Measurements from ENCODE around the gene PRPSAP2. TPM values are rescaled to one million over a fixed set of nuclear protein-coding genes. Genes with fewer than 3 reads are reported as not detected.

Gene PRPSAP2
- total and polyA plus RNA-seq, 2 of the 4 experiments (the other 2 are of a cell fraction): 22.9 to 28.1 TPM

DNA sequence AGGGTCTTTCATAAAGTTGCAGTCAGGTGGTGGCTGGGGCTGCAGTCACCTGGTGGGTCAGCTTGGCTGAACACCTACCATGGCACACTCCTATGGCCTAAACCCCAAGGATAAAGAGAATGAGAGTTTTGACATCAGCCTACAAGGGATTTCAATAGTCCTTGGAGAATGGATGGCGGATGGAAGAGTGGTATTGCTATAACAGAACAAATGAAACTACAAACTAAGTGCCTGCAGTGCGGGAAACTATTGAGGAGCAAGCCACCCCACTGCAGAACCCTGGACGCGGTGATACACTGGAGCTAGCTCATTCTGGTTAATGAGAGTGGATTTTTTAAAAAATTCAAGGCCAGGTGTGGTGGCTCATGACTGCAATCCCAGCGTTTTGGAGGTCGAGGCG, 3.0 kb upstream of the PRPSAP2 start:
- H2AK9ac ChIP-seq (replicated peaks; ENCODE audit: low read depth, low read length, poor library complexity): peak overlapping the region; percentile 73
- H2BK5ac ChIP-seq (ENCODE audit: low read depth, low read length, poor library complexity, severe bottlenecking): no peak overlapping the region
- no peak for DNase-seq
- no peak overlapping the region for H3K4me2 ChIP-seq (ENCODE audit: low read depth, low read length)
- H4K20me1 ChIP-seq (ENCODE audit: insufficient read depth, low read length): no peaks in the 10 kb centered on the region
- WGBS, 2 experiments (ENCODE audit: extremely low coverage in 2 of 2, insufficient read length in 1 of 2): no CpG with 5 or more reads among the region's 7 CpGs
- H3K9me3 ChIP-seq (ENCODE audit: control insufficient read depth, insufficient read depth, low read length): no peaks in the 10 kb centered on the region
- H3K56ac ChIP-seq (ENCODE audit: extremely low read depth, insufficient read depth, low read length): no peak overlapping the region
- no peak overlapping the region for H2BK120ac ChIP-seq (ENCODE audit: low read depth, low read length)
- ChIA-PET POLR2A (ENCODE audit: unreplicated experiment) (no interaction called here), CTCF (no interaction called here)
- H3K9me1 ChIP-seq (ENCODE audit: insufficient read depth, low read length): peaks cover 7% of the 10 kb centered on the region; the same call in 1 of the 2 replicates
- no peaks in the 10 kb centered on the region for H3K27me3 ChIP-seq (ENCODE audit: control insufficient read depth, insufficient read depth, low read length)
- no TSS peak for BruUV-seq (replicated peaks)
- no peak overlapping the region for H4K91ac ChIP-seq (ENCODE audit: insufficient read depth, low read depth, low read length)
- no peak overlapping the region for H3K18ac ChIP-seq (ENCODE audit: low read depth, low read length)
- H4K5ac ChIP-seq (ENCODE audit: low read depth, low read length): no peak overlapping the region
- H3K79me1 ChIP-seq (ENCODE audit: low read depth in 1 of 2, low read length in 2 of 2): peaks cover 11 to 41% of the 10 kb centered on the region in 2 experiments
- dilution Hi-C loops (cut with HindIII; ENCODE audit: low sequenced_read_pairs, unreplicated experiment): no loop called here
- H2BK20ac ChIP-seq (ENCODE audit: low read depth, low read length): no peak overlapping the region
- no peak overlapping the region for H3K23ac ChIP-seq (ENCODE audit: low read depth, low read length)
- H3K27ac ChIP-seq (ENCODE audit: insufficient read depth, low read length): no peak overlapping the region
- ATAC-seq (ENCODE audit: low read depth): no peak
- H3K4me3 ChIP-seq (ENCODE audit: insufficient read depth, low read depth, low read length): no peak overlapping the region
- in situ Hi-C loops (cut with MboI; ENCODE audit: low sequenced_read_pairs): no loop called here
- no peak overlapping the region for H2AFZ ChIP-seq (replicated peaks; ENCODE audit: low read length, poor library complexity)
- no peak overlapping the region for H3K14ac ChIP-seq (replicated peaks; ENCODE audit: low read depth, low read length)
- H3K36me3 ChIP-seq (ENCODE audit: control insufficient read depth, insufficient read depth, low read length): no peaks in the 10 kb centered on the region
- H3K4me1 ChIP-seq (ENCODE audit: control insufficient read depth, insufficient read depth, low read length): 0 out of 2 replicates have a peak, but pooled peaks cover 2% of the 10 kb centered on the region
- peak overlapping the region in 1 of 2 experiments; percentile 15; a peak in 1 of 4 replicates for H4K8ac ChIP-seq (ENCODE audit: low read depth in 2 of 2, low read length in 2 of 2)
- no peak overlapping the region; the same call in 1 of the 2 replicates for H2AK5ac ChIP-seq (ENCODE audit: low read depth, low read length)
- H3K9ac ChIP-seq (ENCODE audit: low read depth, low read length): no peak overlapping the region
- intact Hi-C loops (cut with micrococcal nuclease): loop anchor here (5.0 kb wide), 1 partner anchor 82 kb away; no protein-coding TSS in a partner anchor
- no peak for TF ChIP-seq RCOR1 (IDR thresholded peaks at IDR 0.05; ENCODE audit: insufficient replicate concordance, low read length)
- TF ChIP-seq MAZ (IDR thresholded peaks at IDR 0.05; ENCODE audit: borderline replicate concordance, low read depth, low read length): no peak
- no peak for TF ChIP-seq CEBPB (IDR thresholded peaks at IDR 0.05; ENCODE audit: low read depth, low read length)
- TF ChIP-seq, protein P1, sequence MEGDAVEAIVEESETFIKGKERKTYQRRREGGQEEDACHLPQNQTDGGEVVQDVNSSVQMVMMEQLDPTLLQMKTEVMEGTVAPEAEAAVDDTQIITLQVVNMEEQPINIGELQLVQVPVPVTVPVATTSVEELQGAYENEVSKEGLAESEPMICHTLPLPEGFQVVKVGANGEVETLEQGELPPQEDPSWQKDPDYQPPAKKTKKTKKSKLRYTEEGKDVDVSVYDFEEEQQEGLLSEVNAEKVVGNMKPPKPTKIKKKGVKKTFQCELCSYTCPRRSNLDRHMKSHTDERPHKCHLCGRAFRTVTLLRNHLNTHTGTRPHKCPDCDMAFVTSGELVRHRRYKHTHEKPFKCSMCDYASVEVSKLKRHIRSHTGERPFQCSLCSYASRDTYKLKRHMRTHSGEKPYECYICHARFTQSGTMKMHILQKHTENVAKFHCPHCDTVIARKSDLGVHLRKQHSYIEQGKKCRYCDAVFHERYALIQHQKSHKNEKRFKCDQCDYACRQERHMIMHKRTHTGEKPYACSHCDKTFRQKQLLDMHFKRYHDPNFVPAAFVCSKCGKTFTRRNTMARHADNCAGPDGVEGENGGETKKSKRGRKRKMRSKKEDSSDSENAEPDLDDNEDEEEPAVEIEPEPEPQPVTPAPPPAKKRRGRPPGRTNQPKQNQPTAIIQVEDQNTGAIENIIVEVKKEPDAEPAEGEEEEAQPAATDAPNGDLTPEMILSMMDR (conservative IDR thresholded peaks at IDR 0.05; ENCODE audit: low read depth, low read length): no peak
- TF ChIP-seq RFX5 (IDR thresholded peaks at IDR 0.05; ENCODE audit: low read depth, low read length): no peak
- TF ChIP-seq BHLHE40 (IDR thresholded peaks at IDR 0.05; ENCODE audit: low read depth, low read length): no peak
- no peak for TF ChIP-seq NFE2L2 (IDR thresholded peaks at IDR 0.05; ENCODE audit: low read depth, low read length)
- no peak overlapping the region for H2BK15ac ChIP-seq (ENCODE audit: low read depth, low read length)
- H3K4ac ChIP-seq (ENCODE audit: low read depth, low read length): no peak overlapping the region
